Stimulated activated CD4-positive, alpha-beta T cell treated with anti-CD3 and anti-CD28 coated beads, Interleukin-12 subunit alpha, Interleukin-12 subunit beta, amount 100 ng/mL, for 4 hours (primary cell): ENCODE measurements around the gene TACR1.

Experiments used
- DNase-seq: peaks from one replicate; pipeline ENCODE4 v3.0.0-alpha.2; 2020

The TACR1 gene

DNA sequence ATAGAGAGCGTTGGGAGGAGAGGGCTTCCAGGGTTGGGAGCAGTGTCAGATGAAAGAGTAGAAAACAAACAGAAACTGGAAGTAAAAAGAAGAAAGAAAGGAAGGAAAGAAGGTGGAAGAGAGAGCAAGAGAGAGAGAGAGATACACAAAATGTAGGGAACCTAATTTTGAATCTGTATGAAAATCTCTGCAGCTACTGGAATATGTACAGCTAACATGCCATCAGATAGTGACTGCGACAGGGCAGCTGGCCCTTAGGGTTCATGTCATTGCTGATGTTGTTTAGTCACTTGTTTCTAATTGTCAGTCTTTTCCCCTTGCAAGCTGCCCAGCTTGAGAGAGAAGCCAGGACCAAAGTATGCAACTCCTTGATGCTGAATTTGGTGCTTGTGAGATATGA lies 155.0 kb downstream of the TACR1 start:
- no peak for DNase-seq

DNA sequence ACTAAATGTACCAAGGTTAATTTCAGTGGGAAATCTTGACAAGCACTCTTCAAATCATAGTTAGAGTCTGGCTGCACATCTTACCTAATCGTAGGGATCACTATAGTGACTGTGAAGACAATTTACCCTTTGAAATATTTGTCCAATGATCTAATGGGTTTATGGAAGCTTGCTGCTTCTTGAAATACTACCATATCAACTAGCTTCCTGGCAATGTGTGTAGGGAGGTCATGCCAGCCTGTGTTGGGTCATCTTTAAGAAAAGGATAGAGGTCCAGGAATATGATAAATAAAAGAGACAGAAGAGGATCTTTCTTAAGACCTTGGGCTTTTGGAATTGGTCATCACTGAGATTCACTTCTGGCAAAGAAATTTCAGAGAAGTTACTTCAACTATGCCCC lies 156.5 kb downstream of the TACR1 start:
- DNase-seq: no peak

DNA sequence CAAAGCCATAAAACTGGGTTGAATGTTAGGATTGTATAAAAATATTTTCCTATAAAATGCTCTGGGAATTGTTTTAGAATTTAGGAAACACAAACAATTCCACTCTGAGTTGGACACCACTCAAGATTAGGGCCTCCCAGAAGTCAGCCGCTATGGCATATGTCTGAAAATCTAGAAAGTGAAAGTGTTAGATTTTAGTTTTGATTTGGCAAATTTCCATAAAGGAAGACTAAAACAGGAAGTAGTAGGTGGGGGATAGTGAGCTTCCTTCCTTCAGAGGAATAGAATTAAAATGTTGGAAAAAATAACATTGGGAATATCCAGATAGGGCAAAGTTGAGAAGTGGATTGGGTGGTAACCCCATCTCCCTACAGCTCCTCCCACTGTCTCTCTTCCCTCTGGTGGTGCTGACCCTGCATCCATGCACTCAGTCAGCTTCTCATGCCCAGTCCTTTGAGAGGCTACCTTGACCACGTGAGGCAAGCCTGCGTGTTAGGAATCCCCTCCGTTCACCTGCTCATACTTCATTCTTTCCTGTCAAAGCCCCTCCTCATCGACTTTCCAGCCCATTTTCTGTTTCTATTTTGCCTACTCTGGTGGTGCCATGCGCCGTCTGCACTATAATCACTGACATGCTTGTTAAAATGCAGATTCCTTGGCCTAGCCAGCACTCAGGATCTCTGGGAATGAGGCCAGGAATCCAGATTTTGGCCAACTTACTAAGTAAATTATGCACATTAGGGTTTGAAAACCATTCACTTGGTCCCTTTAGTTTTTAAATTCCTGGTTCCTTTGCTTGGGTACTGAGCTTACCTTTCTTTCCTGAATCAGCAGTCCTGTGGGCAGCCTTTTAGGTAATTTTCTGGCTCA lies 157.4 kb downstream of the TACR1 start:
- DNase-seq: no peak

DNA sequence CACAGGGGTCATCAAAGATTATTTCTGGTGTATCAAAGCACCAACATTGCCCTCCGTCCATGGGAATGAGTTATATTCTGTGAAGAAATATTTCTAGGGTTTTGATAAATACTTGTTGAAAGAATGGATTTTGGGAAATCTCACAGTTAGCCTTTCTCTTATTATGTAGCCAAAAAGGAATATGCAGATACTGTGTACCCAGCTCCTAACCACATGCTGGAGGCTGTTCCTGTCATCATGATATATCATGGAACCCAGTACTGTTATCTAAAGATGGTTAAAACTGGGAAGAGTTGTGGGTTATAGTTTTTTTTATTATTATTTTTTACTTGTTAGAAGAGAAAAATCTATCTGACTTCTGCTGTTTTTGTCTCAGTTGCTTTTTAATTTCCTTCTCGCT lies 158.1 kb downstream of the TACR1 start:
- no peak for DNase-seq

DNA sequence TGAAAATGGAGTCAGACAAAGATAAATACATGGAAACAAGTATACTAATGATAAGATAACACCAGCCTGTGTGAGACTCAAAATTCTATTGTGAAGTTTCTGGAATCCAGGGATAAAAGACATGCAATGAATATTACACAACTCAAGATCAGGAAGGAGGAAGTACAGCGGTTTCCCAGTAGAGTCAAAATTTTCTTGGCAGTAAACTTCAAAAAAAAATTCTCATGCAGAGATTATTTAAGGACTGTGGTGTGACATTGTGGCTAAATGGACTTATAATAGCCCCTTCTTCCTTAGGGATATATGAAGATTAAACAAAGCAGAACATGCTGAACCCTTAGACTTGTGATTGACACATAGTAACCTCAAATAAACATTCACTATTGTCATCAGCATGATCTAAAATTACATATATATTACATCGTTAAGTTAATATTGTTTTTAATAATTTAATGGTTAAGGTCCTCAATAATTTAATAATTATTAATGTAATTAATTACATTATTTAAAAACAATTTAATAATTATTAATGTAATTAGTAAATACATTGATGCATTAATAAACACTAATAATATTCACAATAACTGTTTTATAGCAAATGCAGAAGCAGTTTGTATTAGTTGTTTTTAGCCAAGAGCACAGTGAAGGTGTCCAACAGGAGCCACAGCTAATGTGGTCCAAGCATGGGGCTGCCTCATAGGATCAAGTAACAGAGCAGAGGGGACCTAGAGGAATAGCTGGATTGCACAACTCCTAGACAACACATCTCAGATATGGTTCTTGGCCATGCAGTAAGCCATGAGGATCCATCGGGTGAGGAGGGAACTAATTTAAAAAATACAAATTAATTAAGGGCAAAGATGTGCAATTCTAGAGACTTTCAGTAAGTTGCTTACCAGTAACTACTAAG lies 163.6 kb downstream of the TACR1 start:
- DNase-seq: no peak

DNA sequence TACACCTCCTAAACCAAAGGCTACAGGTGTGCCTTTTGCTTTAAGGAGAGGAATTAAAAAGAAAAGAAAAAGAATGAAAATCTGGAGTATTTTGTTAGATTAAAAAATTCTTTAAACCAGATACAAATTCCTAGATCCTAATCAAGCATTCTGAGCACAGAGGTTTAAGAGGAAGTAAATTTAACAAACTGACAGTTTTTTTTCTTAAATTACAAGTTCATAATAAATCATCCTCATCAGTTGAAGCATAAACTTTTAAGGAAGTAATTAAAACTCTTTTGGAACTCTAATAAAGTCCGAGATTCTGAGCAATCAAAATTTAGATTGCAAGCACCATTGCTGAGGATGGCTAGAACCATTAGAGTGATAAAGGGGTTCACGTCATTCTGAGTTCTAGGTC lies 165.8 kb downstream of the TACR1 start:
- DNase-seq: no peak

DNA sequence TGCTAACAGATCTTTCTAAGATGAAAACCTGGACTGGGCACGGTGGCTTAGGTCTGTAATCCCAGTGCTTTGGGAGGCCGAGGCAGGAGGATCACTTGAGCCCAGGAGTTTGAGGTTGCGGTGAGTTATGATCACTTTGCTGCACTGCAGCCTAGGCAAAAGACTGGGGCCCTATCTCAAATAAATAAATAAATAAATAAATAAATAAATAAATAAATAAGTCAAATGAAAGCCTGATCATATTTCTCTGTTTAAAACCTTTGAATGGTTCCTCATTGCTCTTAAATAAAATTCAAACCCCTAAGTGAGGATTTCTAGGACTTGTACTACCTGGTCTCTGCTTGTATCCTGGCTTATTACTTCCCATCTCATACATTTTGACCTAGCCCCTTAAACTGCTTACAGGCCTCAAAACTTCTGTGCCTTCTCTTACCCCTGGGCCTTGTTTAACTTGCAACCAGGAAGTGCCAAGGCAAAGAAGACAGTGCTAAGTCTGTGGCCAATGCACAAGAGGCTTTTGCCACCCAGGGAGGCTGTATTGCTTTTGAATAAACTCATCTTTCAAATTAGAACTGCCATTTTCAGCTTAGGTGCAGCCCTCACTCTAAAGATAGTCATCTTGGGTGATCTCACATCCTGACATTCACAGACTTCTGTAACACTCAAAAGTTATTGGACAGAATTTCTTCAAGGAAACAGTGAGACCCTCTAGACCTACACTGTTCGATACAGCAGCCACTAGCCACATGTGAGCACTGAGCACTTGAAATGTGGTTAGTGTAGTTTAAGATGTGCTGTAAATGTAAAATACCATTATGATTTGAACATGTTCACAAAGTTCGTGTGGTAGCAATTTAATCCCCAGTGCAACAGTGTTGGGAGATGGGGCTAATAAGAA lies 167.2 kb downstream of the TACR1 start:
- no peak for DNase-seq

DNA sequence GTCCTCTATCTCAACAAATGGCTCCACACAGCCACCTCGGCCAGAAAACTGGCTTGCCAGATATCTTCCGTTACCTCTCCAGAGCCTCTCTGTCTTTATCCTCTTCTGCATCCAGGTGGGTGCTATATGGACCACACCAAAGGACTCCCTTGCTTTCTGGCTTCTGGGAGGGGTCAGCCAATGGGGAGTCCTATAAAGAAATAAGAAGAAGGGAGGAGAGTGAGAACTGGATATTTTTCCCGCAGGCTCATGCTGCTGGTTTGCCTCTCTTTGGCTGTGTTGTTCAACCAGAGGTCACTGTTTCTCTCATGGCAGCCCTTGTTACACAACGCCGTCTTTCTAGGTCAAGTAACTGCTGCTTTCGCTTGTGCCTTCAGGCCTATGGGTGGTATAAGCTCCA lies 168.1 kb downstream of the TACR1 start:
- no peak for DNase-seq

DNA sequence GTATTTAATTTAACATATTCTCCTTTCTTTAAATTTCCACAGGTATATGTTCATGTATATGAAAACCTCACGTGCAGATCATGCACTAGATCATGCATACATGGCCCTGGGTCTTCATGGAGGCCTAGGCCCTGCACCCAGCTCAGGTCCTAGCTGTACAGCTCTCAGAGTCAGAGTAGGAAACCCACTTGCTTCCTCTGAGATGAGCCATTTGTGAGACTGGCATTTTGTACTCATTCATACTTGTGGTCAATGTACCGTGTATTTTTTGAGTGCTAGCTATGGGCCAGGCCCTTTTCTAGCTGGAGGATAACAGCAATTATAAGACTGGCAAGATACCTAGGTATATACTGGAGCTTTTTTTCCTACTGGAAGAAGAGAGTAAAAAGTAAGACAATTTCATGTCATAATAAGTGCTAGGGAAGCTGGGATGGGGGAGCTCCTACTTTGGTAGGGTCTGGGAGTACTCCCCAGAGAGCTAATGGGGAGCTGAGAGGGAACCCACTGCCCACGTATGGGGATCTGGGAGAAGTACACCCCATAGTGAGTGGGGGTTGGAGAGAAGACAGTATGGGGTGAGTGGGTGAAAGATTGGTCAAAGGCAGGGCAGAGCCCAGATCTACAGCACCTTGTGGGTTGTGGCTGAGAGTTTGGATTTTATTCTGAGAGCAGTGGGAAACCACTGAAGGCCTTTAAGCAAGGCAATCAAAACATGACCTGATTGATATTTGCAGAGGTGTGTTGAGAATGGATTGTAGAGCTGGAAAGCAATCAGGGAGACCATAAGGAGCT lies 168.9 kb downstream of the TACR1 start:
- no peak for DNase-seq

DNA sequence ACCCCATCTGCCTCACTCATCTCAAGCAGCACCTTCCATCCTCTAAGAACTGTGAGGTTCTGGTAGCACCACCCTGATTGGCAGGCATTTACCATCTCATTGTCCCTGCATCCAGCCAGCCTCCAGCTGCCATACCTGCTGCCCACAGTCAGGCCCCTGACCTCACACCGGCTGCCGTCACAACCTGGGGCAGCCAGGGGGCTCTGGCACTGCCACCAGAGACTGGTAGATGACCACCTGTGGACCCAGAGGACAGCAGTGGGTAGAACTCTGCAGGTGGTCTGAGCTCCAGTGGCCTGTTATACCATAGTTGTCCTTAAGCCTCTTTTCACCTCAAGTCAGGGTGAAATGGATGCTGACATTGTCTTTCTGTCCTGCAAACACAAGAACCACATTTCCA lies 171.4 kb downstream of the TACR1 start:
- DNase-seq: no peak

DNA sequence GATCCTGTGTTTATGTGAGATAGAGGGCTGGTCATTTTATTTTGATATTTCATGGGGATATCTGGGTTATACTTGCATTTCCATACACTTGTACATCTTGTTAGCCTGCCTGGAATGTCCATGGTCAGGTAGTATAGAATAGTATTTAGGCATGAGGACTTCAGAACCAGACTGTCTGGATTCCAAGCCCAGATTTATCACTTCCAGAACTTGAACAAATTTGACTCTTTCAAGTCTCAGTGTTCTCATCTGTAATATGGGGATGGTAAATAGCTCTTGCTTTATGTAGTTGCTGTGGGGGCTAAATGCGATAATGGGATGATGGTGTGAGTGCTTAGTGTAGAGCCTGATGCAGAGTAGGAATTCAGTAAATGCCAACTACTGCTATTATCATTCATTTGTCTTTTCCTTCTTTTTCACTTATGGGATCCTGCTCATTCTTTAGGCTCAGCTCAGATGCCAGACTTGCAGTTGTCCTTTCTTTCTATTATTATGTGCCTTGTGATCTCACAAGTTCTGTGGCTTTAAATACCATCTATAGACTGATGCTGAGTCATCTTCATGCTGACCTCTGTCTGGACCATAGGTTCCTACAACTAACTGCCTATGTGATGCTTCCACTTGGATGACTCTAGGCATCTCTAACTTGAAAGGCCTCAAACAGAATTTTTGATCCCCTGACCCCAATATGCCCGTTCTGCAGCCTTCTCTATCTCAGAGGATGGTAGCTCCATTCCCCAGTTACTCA lies 173.5 kb downstream of the TACR1 start:
- no peak for DNase-seq

DNA sequence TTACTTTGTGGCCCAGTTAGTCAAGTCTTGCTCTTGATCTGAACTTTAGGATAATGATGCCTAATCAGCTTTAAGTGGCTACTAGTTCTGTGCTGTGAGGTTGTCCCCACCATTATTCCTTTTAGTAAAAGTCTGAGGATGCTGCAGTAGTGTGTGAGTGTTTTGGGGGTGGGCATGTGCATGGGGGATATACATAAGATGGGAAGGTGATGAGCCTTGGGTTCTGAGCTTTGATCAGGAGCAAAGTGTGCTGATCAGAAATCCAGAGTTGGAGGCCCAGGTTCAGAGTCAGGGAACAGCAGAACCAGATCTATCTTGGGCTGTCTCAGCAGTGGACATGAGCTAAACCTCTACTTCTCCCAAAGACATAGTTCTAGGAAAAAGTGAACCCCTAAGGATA lies 174.1 kb downstream of the TACR1 start:
- no peak for DNase-seq

DNA sequence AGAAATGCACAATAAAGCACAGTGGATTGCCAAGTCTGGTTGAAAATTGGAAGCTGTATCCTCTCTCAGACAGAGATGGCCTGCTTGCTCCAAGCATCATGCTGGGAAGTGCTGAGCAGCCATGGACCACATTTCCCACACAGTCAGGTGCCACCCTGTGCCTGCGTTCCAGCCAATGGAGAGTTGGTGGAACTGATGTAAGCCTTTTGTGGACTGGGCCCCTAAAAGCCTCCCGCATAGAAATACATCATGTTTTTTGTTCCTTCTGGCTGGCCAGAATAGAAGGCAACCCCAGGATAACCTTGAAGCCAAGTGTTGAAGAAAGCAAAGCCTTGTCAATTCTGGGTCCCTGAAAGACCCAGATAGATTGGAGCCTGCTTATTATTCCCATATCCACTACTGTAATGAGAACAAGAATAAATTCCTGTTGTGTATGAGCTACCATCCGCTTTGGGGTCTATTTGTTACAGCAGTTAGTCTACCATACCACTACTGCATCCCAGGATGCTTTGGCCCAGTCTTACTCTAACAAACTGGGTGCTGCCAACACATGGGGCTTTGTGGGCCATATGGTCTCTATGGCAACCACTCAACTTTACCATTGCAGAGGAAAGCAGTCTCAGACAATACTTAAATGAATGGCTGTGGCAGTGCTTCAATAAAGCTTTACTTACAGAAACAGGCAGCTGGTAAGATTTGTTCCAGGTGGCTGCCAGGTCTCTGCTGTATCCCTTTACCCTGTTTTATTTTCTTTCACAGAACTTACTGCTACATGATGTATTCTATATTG lies 175.5 kb downstream of the TACR1 start:
- DNase-seq: no peak

DNA sequence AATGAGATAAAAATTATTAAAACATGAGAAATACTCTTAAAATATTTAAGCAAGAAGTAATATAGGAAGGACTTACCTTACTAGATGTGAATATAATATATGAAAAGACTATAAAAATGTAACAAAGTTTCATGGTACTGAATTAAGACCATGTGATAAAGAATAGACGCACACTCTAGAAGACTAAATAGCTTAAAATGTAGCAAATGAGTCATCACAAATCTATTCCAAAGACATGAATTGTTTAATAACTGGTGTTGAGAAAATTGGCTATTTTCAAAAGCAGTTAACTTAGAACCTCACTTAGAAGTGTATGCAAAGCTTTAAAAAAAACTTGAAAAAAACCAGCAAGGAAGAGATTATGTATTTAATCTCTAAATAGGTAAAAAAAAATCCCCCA lies 176.8 kb downstream of the TACR1 start:
- DNase-seq: no peak

DNA sequence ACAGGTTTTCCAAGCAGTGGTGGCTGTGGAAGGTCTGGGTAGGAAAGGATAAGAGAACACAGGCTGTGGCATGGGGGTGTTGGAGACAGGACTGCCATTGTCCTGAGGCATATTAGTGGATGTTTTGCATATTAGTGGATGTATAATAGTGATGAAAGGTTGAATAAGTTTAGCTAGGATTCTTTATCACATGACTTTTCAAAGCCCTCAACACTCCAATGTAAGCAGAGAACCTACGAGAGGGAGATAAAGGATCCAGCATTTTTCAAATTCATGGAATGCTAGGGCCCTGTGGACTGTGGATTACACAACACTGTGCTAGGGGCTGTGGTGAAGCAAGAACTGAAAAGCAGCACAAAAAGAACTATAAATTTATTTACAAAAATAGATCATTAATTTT lies 177.6 kb downstream of the TACR1 start:
- no peak for DNase-seq

DNA sequence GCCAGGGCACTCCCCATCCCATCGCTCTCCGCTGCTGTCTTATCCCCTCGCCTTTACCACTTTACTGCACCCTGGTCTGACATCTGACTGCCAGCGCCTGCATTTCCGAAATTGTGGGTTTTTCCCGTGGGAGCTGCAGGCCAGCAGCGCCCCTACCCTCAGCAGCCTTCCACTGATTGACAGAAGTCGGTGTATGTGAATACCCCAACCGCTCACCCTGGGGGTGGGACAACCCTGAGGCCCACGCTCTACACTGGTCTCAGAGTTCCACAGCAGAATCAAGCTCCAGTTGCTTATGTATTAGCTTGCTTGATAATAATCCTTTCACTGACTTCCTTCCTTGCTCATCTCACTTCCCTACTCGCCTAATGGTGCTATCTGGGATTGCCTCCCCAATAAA lies 178.8 kb downstream of the TACR1 start:
- DNase-seq: no peak

DNA sequence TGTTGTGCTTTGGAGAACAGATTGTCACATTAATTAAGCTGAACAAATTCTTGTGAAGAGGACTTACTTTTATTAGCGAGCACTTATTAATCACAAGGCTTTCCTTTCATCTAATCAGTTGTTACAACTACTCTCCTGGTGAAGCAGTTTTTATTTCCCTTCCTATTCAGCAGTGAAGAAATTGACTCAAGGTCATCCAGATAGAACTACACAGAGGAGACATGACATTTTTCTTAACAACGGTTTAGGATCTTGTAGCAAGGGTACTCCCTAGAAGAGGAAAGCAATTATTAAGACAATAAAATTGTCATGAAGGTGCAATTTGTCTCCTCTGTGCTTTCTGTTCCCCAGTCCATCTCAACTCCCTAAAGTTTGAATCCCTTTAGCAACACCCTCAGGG lies 179.5 kb downstream of the TACR1 start:
- no peak for DNase-seq

DNA sequence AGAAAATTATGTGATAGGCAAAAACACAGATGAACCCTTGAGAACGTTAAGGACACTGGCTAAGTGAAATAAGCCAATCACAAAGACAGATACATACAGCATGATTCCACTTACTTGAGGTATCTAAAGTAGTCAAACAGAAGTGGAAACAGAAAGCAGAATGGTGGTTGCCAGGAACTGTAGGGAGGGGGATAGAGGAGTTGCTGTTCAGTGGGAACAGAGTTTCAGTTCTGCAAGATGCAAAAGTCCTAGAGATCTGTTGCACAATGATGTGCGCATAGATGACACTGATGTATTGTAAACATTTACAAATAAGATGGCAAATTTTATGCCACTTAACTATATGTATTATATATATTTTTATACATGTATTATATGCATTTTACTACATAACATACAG lies 181.2 kb downstream of the TACR1 start:
- no peak for DNase-seq

DNA sequence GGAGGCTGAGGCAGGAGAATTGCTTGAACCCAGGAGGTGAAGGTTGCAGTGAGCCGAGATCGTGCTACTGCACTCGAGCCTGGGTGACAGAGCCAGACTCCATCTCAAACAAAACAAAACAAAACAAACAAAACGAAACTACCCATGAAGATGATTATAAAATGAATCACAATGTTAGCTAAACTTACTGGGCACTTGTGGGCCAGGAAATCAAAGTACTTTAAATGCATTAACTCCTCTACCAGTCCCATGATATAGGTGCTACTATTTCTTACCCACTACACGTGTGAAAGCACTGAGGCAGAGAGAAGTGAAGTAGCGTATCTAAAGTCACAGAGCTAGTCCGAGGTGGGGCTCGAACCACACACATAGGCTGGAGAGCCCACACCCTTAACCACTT lies 187.2 kb downstream of the TACR1 start:
- DNase-seq: no peak

DNA sequence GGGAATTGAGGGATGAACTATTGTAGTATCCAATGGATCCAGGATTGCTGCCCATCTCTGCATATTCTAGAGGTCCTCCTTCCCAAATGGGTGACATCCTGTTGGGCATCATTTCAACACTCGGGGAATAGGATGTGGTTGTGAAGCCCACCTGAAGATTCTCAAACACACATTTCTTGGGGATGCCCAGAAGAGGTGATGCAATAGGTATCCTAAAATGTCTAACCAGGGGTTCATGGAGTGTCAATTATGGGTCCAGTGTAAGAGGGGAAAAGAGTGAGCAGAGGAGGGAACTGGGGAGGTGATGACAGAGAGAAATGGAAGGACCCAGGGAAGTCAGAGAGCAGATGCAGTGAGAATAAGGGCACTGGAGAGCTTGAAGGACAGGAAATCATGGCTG lies 188.7 kb downstream of the TACR1 start:
- DNase-seq: no peak

DNA sequence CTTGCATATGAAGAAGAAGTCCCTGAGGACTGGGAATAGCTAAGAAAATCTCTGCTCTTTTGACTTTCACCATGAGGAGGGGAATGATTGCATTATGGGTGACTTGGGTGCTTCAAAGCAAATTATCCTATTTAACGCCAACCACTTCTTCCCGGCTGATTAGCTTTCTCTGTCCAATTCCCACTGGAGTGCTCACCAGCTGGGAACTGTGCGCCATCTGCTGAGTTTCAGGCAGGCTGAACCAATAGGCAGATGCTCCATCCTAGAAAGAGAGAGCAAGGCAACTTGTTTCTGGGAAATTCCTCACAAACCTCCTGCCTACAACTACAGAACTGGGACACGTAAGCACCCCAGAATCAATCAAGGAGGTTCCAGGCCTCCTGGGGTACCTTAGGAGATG lies 191.5 kb downstream of the TACR1 start:
- DNase-seq: no peak
